ENCODE results near the gene GPR107. TPM values are rescaled to one million over a fixed set of nuclear protein-coding genes. Genes with fewer than 3 reads are reported as not detected.

Gene GPR107
- total RNA-seq, 1 experiment from 2014 or later: 47.1 TPM

DNA sequence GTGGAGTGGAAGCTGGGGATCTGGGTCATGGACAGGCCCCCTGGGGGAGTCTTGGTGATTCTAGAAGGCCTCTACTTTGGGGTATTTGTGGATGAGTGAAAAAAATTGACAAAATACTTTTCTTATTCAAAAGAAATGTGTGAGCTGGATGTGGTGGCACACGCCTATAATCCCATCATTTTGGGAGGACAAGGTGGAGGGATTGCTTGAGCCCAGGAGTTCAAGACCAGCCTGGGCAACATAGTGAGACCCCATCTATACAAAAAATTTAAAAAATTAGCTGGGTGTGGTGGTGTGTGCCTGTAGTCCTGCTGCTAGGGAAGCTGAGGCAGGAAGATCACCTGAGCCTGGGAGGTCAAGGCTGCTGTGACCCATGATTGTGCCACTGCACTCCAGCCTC lies 111.9 kb downstream of the GPR107 start:
- Histone ChIP-seq H3K4me1 (ENCODE audit: insufficient read depth, low read length, poor library complexity, severe bottlenecking) (no peaks in the 10 kb centered on the region), H3K27me3 (replicated peaks; ENCODE audit: insufficient read depth, low read depth, low read length, poor library complexity) (no peaks in the 10 kb centered on the region), H3K9me3 (ENCODE audit: low read depth, low read length, poor library complexity, severe bottlenecking) (no peaks in the 10 kb centered on the region), H3K27ac (ENCODE audit: low read depth, low read length, poor library complexity, severe bottlenecking) (no peak overlapping the region), H3K36me3 (ENCODE audit: insufficient read depth, low read length, poor library complexity, severe bottlenecking) (no peaks in the 10 kb centered on the region), H3K4me3 (ENCODE audit: low read depth, low read length, poor library complexity, severe bottlenecking) (no peak overlapping the region)
- ChIA-PET CTCF (no interaction called here), POLR2A (ENCODE audit: low non-redundant PET) (interaction anchor here (0.7 kb wide), 1 partner anchor 1001 kb away, joined by 3 read pairs; no protein-coding TSS in a partner anchor)
- BruUV-seq (replicated peaks): no TSS peak
- DNase-seq (ENCODE audit: low spot score): no peak
- TF ChIP-seq EZH2 (IDR thresholded peaks at IDR 0.05; ENCODE audit: borderline replicate concordance, low read depth, low read length, poor library complexity, severe bottlenecking): no peak
- intact Hi-C loops (cut with micrococcal nuclease; ENCODE audit: unreplicated experiment): no loop called here

GRCh38 chr9:130166399-130166798 lies 112.7 kb downstream of the GPR107 start:
- Histone ChIP-seq H3K9me3 (ENCODE audit: low read depth, low read length, poor library complexity, severe bottlenecking) (no peaks in the 10 kb centered on the region), H3K4me3 (ENCODE audit: low read depth, low read length, poor library complexity, severe bottlenecking) (no peak overlapping the region), H3K27me3 (replicated peaks; ENCODE audit: insufficient read depth, low read depth, low read length, poor library complexity) (no peaks in the 10 kb centered on the region), H3K4me1 (ENCODE audit: insufficient read depth, low read length, poor library complexity, severe bottlenecking) (no peaks in the 10 kb centered on the region), H3K36me3 (ENCODE audit: insufficient read depth, low read length, poor library complexity, severe bottlenecking) (no peaks in the 10 kb centered on the region), H3K27ac (ENCODE audit: low read depth, low read length, poor library complexity, severe bottlenecking) (no peak overlapping the region)
- no peak for TF ChIP-seq EZH2 (IDR thresholded peaks at IDR 0.05; ENCODE audit: borderline replicate concordance, low read depth, low read length, poor library complexity, severe bottlenecking)
- TF ChIP-seq, protein P1, sequence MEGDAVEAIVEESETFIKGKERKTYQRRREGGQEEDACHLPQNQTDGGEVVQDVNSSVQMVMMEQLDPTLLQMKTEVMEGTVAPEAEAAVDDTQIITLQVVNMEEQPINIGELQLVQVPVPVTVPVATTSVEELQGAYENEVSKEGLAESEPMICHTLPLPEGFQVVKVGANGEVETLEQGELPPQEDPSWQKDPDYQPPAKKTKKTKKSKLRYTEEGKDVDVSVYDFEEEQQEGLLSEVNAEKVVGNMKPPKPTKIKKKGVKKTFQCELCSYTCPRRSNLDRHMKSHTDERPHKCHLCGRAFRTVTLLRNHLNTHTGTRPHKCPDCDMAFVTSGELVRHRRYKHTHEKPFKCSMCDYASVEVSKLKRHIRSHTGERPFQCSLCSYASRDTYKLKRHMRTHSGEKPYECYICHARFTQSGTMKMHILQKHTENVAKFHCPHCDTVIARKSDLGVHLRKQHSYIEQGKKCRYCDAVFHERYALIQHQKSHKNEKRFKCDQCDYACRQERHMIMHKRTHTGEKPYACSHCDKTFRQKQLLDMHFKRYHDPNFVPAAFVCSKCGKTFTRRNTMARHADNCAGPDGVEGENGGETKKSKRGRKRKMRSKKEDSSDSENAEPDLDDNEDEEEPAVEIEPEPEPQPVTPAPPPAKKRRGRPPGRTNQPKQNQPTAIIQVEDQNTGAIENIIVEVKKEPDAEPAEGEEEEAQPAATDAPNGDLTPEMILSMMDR (conservative IDR thresholded peaks at IDR 0.05; ENCODE audit: low read depth, low read length): no peak
- CTCF ChIA-PET: no interaction called here
- intact Hi-C loops (cut with micrococcal nuclease; ENCODE audit: unreplicated experiment): no loop called here
- POLR2A ChIA-PET (ENCODE audit: low non-redundant PET): interaction anchor here (0.7 kb wide), 1 partner anchor 1001 kb away, joined by 3 read pairs; no protein-coding TSS in a partner anchor
- no TSS peak for BruUV-seq (replicated peaks)
- DNase-seq (ENCODE audit: low spot score): no peak

DNA sequence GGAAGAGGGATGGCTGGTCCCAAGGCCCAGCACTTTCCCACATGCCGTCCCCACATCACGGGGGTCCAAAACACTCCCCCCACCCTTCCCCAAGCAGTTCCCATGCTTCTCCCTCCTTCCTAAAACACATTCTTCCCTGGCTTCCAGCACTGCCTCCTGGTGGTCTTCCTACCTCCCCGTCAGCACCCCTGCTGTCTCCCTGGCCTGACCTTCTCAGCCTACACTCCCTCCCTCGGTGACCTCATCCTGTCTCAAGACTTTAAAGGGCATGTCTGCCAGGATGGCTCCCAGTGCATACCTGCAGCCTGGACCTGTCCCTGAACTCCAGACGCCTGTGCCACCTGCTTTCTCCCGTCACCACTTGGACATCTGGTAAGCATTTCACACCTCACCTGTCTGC lies 114.2 kb downstream of the GPR107 start:
- CTCF ChIA-PET: no interaction called here

More for the DNA sequence above, 114.2 kb downstream of the GPR107 start:
- no peak for DNase-seq (ENCODE audit: low spot score)
- Histone ChIP-seq H3K27ac (ENCODE audit: low read depth, low read length, poor library complexity, severe bottlenecking) (no peak overlapping the region), H3K9me3 (ENCODE audit: low read depth, low read length, poor library complexity, severe bottlenecking) (no peaks in the 10 kb centered on the region), H3K27me3 (replicated peaks; ENCODE audit: insufficient read depth, low read depth, low read length, poor library complexity) (no peaks in the 10 kb centered on the region), H3K4me1 (ENCODE audit: insufficient read depth, low read length, poor library complexity, severe bottlenecking) (no peaks in the 10 kb centered on the region), H3K4me3 (ENCODE audit: low read depth, low read length, poor library complexity, severe bottlenecking) (no peak overlapping the region), H3K36me3 (ENCODE audit: insufficient read depth, low read length, poor library complexity, severe bottlenecking) (no peaks in the 10 kb centered on the region)
- no TSS peak for BruUV-seq (replicated peaks)
- intact Hi-C loops (cut with micrococcal nuclease; ENCODE audit: unreplicated experiment): no loop called here
- TF ChIP-seq, protein P1 (conservative IDR thresholded peaks at IDR 0.05; ENCODE audit: low read depth, low read length): no peak
- no peak for TF ChIP-seq EZH2 (IDR thresholded peaks at IDR 0.05; ENCODE audit: borderline replicate concordance, low read depth, low read length, poor library complexity, severe bottlenecking)
- POLR2A ChIA-PET (ENCODE audit: low non-redundant PET): no interaction called here
